HG03521 (cell line): ENCODE measurements around the gene MALT1.
A peak's percentile ranks its signal among the peaks of the same experiment; 100 is the strongest.

Experiments used
- ATAC-seq: cut with Tn5 transposase; IDR thresholded peaks from one replicate; pipeline ENCODE4 v1.9.1; 2021; ENCODE audit warnings: mild to moderate bottlenecking, moderate library complexity; ENCODE audit not compliant: unreplicated experiment

Gene MALT1

DNA sequence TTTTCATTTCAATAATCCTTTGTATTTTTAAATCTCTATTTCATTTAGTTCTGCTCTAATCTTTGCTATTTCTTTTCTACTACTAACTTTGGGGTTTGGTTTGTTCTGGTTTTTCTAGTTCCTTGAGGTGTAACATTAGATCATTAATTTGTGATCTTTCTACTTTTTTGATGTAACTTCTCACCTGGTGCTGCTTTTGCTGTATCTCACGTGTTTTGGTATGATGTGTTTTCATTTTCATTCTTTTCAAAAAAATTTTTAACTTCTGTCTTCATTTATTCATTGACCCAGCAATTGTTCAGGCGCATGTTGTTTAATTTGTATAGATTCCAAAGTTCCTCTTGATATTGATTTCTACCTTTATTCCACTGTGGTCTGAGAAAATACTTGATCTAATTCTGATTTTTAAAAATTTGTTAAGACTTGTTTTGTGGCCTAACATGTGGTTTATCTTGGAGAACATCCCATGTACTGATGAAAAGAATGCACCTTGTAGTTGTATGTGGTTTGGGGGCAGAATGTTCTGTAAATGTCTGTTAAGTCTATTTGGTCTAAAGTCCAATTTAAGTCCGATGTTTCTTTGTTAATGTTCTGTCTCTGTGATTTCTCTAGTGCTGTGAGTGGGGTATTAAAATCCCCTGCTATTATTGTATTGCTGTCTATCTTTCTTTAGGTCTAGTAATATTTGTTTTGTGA, 17.3 kb upstream of the MALT1 start:
- ATAC-seq: no peak

DNA sequence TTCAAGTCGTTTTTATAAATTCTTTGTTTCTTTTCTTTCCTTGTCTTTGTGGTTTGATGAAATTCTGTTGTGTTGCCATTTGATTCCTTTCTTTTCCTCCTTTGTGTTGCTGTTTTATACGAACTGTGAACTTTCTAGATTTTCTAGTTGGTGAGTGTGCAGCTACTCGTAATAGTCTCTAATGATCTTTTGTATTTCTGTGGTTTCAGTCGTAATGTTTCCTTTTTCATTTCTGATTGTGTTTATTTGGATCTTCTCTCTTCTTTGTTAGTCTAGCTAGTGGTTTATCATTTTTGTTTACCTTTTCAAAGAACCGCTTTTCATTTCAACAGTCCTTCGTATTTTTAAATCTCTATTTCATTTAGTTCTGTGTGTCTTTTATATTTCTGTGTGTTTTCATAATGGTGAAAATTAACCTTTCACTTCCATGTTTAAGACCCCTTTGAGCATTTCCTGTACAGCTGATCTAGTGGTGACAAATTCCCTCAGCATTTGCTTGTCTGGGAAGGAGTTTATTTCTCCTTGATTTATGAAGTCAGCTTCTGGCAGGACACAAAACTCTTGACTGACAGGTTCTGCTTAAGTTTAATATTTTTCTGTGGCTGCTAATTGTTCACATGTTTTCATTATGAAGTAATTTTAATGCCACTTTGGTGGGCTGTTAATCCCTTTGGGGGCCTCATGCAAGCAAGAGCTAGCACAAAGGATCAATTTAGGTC, 16.2 kb upstream of the MALT1 start:
- no peak for ATAC-seq

DNA sequence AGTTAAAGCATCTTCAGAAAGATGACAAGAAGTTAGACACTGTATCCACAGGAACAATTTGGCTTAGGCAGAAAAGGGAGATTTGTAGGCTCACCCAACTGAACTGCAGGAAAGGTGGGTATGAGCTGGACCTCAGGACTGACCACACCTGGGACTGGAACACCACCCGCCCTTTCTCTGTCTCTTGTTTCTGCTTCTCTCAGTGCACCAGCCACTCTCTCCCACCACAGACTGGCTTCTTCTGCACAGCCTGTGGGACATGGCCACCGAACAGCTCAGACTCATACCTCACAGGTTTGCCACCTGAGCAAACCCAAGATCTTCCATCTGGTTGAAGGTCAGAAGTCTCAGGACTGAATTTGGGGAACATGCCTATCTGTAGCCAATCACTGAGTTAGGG, 14.2 kb upstream of the MALT1 start:
- no peak for ATAC-seq

DNA sequence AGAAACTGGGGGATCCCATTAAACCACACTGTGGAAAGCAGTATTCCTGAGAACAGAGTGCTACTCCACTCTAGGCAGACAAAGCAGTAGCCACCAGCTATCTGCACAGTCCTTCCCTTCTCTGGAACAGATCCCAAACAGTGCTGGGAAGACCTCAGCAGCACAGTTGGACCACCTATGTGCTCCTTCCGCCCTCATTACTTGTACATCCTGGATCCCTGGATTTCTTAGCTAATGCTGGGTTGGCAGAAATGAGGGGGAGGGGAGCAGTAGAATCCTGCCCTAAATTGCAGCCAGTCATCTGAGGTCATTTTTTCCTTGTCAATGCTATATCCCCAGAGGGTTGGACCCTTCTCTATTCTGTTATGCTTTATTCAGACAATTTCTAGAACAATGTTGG, 13.8 kb upstream of the MALT1 start:
- ATAC-seq: no peak

DNA sequence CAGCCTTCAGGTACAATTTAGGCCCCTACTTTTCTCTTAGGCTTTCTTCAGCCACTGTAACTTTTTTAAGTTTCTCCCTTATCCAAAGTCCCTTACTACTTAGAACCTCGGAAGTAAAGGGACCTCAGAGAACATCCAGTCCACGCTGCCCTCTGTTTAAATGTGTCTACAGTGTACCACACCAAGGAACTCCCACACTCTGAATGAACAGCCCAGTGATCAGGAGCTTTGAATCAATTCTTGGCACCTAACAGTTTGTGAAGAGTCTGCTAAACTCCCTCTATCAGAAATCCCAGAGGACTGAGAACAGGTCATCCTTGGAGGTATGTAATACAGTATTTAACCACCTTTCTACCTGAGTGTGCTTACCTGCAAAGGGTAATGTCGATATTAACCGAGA, 11.6 kb upstream of the MALT1 start:
- ATAC-seq: no peak

DNA sequence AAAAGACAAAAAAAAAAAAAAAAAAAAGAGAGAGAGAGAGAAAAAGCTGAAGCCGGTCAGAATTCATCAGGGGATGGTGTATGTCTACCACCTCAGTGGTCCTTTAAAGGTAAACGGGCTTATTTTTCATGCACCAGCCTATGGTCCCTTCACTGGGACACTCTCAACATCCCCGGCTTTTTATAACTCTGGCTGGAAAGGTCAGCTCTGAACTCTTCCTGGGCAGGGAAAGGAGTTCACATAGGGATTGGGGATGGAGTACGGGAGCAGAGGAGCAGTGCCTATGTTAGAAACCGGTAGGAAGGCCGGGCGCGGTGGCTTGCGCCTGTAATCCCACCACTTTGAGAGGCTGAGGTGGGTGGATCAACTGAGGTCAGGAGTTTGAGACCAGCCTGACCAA, 10.3 kb upstream of the MALT1 start:
- no peak for ATAC-seq

DNA sequence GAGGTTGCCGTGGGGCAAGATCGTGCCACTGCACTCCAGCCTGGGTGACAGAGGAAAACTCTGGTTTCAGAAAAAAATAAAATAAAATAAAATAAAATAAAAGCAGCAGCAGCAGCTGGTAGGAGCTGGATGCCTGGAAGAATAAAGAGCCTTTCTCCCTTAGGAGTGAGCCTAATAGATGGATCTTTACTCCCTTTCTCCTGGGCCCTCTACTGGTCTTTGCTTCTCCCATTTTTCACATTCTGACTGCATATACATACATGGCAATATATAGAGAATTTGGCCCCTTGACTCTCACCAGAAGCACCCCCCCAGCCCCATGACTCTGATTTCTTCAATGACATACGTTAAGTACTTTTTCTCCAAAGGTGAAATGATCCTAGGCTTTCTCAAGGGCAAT, 9.8 kb upstream of the MALT1 start:
- ATAC-seq: no peak

DNA sequence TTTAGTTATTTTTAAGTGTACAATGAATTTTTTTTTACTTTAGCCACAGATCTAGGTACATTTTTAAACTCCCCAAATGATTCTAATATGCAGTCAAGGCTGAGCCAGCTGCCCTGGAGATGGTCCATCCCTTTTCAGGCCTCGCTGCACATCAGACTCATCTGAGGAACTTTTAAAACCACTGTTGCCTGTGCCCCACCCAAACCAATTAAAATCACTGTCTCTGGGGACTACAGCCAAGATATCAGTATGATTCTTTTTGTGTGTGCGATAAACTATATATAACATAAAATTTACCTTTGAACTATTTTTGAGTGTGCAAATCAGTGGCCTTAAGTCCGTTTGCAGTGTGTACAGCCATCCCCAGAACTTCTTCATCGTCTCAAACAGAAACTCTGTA, 9.1 kb upstream of the MALT1 start:
- ATAC-seq: no peak

DNA sequence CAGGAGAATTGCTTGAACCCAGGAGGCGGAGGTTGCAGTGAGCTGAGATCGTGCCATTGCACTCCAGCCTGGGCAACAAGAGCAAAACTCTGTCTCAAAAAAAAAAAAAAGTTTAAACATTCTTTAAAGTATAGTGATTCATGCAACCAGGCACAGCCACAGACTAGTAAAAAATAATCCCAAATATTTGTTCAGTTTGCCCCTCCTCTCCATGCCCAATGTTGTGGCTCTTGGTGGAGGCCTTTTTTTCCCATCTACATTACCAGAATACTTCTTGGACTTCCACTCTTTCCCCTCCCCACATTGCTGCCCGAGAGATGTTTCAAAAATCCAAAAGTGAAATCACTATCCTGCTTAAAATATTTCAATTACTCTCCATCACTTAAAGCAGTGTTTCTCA, 5.1 kb upstream of the MALT1 start:
- ATAC-seq: no peak

DNA sequence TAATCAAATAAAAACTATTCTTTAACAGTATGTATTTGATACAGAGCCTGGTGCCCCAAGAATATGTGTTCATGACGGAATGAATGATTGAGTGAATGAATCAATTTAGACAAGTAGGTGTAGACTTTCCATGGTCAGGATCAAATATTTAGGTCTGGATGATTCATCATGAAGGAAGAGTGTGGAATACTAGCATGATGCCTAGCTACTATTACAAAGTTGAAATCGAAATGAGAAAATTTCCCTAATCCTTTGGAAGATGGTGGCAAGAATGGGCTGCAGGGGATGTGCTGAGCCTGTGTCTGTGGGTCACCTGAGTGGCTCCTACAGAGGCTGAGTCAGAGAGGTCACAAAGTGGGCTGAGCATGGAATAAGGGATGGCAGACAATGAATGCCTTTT, 3.1 kb upstream of the MALT1 start:
- no peak for ATAC-seq

DNA sequence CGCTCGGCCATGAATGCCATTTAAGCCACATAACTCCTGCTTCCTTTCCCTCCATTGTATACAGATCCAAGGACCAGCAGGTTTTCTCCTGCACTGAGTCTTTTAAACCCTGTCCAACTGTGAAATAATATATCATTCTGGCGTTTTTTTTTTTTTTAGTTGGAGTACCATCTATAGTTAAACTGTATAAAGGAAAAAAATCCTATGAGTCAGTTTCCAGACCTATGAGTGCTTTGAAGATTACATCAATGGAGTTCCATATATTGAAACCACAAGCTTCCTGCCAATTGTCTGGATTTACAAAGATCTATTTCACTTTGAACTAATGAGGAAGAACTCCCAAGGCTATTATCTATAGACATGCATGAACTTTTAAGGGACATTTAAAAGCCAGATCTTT, 2.4 kb upstream of the MALT1 start:
- no peak for ATAC-seq

DNA sequence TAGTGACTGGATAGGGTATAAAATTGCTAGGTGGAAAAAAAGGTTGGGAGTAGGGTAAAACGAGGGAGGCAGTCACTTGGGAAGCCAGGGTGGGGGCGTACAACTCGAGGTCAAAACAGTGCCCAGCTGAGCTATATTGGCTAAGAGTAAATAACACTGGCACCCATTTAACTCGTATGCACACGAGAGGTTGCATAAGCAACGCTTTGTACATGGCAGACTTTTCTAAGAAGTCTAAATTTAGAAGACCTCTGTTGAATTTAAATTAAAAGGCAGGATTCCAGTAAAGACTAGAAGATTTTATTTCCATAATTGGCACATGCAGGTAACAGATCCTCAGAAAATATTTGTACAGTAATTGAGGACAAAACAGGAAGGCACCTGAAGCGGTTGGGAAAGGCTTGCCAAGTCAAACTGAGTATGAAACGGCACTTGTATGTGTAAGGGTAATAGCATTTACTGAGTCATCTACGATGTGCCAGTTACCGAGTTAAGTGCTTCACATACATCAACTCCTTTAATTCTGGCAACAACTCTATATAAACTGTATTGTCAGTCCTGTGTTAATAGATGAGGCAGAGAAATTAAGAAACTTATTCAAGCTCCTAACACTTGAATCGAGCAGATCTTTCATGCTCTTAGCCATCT, 1.4 kb upstream of the MALT1 start:
- ATAC-seq: no peak

DNA sequence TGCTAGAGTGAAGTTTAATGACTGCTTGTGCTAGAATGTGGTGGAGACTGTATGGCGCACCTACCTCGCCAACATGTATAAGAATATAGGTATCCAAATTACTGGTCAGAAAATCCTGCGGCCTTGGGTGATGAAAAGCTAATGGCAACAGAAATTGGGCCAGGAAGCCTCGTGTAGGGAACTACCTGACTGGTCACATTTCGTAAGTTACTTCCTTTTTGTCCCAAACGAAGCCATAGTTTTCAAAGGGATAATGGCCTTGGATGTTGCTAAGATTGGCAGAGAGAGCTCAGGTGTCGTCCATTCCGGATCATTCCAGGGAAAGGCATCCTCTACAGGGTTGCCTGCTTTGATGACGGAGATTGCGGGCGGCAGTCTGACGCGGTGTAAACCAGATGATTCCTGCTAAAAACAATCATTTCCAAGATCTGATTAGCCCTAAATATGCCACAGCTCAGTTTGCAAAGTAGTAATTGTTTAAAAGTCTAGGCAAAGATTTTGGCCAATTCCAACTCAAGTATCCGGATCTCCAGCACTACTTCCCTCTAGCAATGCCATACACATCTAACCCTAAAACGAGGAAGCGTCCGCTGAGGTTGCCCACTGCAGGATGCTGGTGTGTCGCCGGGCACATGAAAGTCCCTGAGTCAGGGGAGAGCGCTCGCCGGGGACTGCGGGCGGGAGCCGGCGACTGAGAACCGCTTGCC, 708 bp upstream of the MALT1 start:
- ATAC-seq: no peak

DNA sequence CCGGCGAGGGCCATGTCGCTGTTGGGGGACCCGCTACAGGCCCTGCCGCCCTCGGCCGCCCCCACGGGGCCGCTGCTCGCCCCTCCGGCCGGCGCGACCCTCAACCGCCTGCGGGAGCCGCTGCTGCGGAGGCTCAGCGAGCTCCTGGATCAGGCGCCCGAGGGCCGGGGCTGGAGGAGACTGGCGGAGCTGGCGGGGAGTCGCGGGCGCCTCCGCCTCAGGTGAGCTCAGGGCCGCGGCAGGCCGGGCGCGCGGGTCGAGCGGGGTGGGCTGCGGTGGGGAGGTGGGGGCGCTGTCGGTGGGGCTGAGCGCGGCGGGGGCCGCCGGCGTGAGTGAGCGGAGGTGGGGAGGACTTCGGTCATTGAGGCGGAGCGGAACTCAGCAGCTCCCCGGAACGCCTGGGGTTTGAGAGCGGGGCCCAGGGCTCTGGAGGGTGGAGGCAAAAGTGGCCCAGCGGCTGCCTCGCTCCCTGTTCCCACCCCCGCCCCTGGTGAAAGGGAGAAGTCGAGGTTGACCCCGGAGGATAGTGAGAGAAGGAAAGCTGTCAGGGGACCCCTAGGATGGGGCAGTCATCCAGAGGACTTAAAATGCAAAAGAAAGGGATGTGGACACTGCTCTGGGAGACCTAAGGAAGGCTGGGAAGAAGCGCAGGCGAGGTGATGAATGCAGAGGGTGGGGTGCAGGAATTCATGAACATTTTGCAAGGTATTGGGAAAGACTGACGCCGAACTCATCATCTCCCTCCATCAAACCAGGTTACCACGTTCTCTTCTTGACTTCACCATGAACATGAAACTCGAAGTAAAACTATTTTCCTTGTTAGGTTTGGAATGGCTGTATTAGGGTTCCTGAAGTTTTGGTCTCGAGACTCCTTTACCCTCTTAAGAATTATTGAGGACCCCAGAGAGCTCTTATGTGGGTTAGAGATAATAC, 633 bp downstream of the MALT1 start:
- peak; percentile 30 for ATAC-seq

DNA sequence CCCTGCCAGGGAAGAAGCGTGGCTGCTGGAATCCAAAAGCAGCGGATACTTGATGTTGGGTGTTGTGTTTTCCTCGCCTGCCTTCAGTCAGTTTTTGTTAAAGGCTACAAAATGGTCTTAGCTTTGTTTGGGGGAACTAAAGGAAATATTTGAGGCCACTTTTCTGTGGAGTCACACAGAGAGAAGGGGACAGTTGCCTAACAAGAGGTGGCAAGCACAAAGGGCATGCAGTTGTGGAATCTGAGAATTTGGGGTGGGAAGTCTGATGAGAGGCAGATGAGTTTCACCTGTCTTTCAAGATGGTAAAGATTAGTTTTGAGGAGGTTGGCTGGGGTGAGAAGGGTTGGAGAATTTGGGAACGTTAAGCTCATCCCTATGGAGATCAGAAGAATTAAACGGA, 2.9 kb downstream of the MALT1 start:
- no peak for ATAC-seq

DNA sequence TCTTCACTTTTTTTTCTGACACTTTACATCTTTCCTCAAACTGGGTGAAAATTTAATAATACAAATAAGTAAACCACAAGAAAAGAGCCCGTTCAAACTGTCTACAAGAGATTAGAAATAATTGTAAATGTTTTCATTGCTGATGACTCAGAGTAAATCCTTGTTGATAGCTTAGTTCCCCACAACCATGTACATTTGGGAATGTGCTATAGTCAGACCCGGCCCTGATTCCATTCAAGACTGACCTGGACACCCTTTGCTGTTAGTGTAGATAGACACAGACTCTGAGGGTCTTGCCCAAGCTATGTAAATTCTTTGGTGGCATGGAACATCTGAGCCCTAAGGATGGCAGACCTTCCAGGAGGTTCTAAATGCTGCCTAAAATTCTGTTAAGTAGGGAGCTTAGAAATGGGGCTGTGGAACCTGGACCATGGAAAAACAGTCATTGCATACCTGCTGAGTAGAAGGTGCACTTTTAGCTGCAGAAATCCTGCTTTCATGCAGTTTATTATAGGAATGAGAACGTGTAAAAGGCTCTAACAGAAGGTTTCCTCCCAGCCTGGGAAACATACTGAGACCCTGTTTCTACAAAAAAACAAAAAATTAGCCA, 3.7 kb downstream of the MALT1 start:
- no peak for ATAC-seq

DNA sequence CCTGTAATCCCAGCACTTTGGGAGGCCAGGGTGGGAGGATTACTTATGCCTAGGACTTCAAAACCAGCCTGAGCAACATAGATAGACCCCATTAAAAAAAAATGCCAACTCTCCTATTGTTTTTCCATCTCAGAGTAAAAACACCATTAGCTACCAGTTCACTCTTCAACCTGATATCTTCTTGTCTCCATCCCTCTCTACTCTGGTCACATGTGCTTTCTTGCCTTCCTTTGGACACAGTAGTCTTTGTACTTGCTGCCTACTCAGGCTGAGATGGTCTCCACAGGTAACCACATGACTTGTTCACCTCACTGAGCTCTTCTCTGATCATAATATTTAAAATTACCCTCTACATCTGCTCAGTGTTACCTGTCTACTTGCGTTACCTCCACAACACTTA, 5.0 kb downstream of the MALT1 start:
- ATAC-seq: no peak

DNA sequence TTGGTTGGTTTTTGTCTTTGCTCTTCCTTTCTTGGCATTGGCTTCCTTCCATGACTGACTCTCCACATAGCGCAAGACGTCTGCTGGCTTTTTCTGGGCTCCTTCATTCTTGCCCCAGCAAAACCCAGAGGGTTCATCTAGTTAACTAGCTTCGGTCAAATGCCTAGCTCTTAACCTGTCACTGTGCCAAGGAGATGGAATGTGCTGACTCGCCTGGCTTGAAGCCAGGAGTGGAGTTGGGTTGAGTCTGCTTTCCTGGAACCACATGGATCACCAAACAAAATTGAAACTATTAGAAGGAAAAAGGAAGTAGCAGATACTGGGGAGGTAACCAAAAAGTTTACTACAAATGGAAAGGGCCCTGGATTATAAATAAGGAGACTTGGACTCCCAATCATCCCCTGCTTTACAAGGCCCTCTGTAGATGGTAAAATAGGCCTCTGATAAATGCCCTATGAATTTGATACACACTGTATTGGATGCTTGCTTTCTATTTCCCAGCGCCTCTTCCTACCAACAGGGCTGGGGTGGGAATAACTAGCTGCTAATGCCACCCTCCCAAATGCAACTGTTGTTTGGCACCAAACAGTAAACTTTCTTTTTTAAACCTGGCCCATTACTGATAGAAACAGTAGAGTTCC, 11.3 kb downstream of the MALT1 start:
- ATAC-seq: no peak

DNA sequence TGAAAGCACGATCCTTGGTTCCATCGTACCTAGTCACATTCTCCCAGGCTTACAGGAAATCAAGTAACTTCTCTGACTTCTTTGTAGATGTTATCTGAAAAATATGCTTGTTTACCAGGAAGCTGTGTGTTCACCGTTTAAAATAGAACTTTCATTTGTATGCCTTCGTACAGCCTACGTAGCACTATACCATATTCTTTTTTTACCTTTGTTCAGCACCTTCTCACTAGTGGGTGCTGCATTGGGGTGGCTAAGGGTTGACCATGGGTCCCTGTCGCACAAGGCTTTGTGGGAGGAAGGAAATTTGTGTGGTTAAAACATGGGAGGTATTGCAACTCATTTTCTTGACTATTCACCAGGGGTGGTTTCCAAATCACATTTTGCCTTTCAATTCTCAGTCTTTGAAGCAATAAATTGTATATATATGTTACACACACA, 16.6 kb downstream of the MALT1 start:
- peak; percentile 89 for ATAC-seq

DNA sequence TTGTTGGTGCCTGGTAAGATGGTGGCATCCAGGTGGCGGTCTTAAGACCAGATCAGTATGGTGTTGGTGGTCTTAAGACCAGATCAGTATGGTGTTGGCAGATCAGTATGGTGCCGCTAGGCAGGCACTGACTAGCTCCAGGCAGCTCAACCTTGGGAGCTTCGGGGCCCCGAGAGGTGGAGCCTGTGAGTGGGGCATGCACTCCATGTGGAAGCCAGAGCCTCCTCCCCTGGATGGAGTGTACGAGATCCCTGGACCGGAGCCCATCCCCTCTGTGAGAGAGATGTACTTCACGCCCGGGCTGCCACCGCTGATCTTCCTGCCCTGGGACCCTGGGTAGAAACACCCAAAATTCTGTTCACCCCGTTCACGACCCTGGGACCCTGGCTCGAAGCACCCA, 19.0 kb downstream of the MALT1 start:
- no peak for ATAC-seq
